Neural cell (in vitro differentiated cells): ENCODE results near the gene TOB1.

ENCODE experiments used
- CTCF ChIP-seq: fragments of 450-650 bp; IDR thresholded peaks from 2 replicates; pipeline ENCODE4 v1.5.1; 2014; ENCODE audit warnings: antibody characterized with exemption, mild to moderate bottlenecking, moderate library complexity; ENCODE audit not compliant: poor library complexity, severe bottlenecking
- EZH2 ChIP-seq: fragments of 200-600, 300-800 bp; shearing (Covaris generic), sonication (generic); IDR thresholded peaks from 2 replicates; pipeline ENCODE4 v1.6.1; 2014; ENCODE audit warnings: antibody characterized with exemption, low read length, borderline replicate concordance, mild to moderate bottlenecking; ENCODE audit not compliant: insufficient read depth, poor library complexity, severe bottlenecking
- RAD21 ChIP-seq: fragments of 450-650 bp; conservative IDR thresholded peaks from 2 replicates; pipeline ENCODE4 v1.6.1; 2014; ENCODE audit warnings: antibody characterized with exemption, mild to moderate bottlenecking, moderate library complexity

DNA sequence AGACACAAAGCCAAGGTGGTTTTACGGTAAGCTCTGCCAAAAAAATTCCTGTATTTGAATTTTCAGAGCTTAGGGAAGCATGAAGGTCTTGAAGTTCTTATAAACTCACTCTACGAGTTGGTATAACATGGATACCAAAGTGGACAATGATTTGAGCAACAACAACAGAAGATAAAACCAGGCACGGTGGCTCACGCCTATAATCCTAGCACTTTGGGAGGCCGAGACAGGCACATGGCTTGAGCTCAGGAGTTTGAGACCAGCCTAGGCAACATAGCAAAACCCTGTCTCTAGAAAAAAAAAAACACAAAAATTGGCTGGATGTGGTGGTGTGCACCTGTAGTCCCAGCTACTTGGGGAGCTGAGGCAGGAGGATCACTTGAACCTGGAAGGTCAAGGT, 12.9 kb upstream of the TOB1 start:
- TF ChIP-seq EZH2 (no peak), RAD21 (no peak), CTCF (no peak)
